HepG2 (cell line): ENCODE results near the gene KRCC1. TPM values are rescaled to one million over a fixed set of nuclear protein-coding genes. Genes with fewer than 3 reads are reported as not detected.

Experiments
- ATAC-seq: fragments of 200-7000 bp; cut with Tn5 transposase; 3 replicates; pipeline ENCODE4 v1.9.1; 2020; ENCODE audit warnings: mild to moderate bottlenecking, moderate library complexity
- BruUV-seq: library from RNA; stranded (reverse); fragments of 400-500 nt; replicated peaks from 2 replicates; lab custom pipeline; 2021; lab: Mats Ljungman, UMichigan
- CTCF ChIA-PET: fragments of 300-600 bp; formaldehyde crosslinking; extraction: SDS; loops from one replicate; lab custom pipeline; 2021; ENCODE audit warnings: low total read pairs, inconsistent platforms, low intra/inter-chr PET ratio; lab: Yijun Ruan, JAX
- POLR2A ChIA-PET: fragments of 350-600 bp; sonication (Branson Sonifier 250); formaldehyde crosslinking; loops from one replicate; lab custom pipeline; 2020; ENCODE audit warnings: antibody characterized with exemption, inconsistent platforms; lab: Yijun Ruan, JAX
- DNase-seq: peaks from one replicate; pipeline ENCODE4 v3.0.0-alpha.2; 2015; ENCODE audit warnings: low spot score
- FAIRE-seq: peaks from 3 replicates; lab custom pipeline; 2011; peaks lifted over from hg19 to GRCh38; lab: Jason Lieb, UNC
- H2AFZ ChIP-seq: one replicate; pipeline ENCODE4 v1.6.1; 2011; ENCODE audit warnings: low read length, inconsistent platforms
- H3K27ac ChIP-seq: fragments of 300-600 bp; 3 replicates; pipeline ENCODE4 v1.8.0; 2011; ENCODE audit warnings: mixed run types, mild to moderate bottlenecking, mixed read lengths, low read length, inconsistent platforms; ENCODE audit not compliant: insufficient read depth; ENCODE audit errors: extremely low read length
- H3K27me3 ChIP-seq, 2 experiments: fragments of 200-600 bp in 1 of 2; 2 replicates in 1 of 2; 3 replicates in 1 of 2; pipeline versions ENCODE4 v1.6.0 to v1.8.0; 2011; ENCODE audit warnings: low read length in 2 of 2, mild to moderate bottlenecking in 2 of 2, moderate library complexity in 2 of 2, inconsistent platforms in 1 of 2; ENCODE audit not compliant: insufficient read depth in 2 of 2, control insufficient read depth in 1 of 2
- H3K36me3 ChIP-seq, 2 experiments: fragments of 200-600 bp in 1 of 2; replicated peaks in 1 of 2; 2 replicates in 1 of 2; 3 replicates in 1 of 2; pipeline versions ENCODE4 v1.5.1 to v1.8.0; 2011; ENCODE audit warnings: low read length in 2 of 2, inconsistent platforms in 1 of 2; ENCODE audit not compliant: insufficient read depth in 2 of 2, control insufficient read depth in 1 of 2
- H3K4me1 ChIP-seq: 2 replicates; pipeline ENCODE4 v1.5.1; 2012; ENCODE audit warnings: low read length, inconsistent platforms; ENCODE audit not compliant: insufficient read depth
- H3K4me2 ChIP-seq: 2 replicates; pipeline ENCODE4 v1.6.0; 2011; ENCODE audit warnings: low read depth, low read length, inconsistent platforms
- H3K4me3 ChIP-seq, 3 experiments: fragments of 200-600 bp in 1 of 3; sonication (generic), shearing (Covaris generic) in 1 of 3; replicated peaks in 1 of 3; 2 replicates each; pipeline ENCODE4 v1.5.1; 2011 to 2016; ENCODE audit warnings: low read length in 3 of 3, inconsistent platforms in 2 of 3, low read depth in 2 of 3, mild to moderate bottlenecking in 2 of 3, control low read depth in 1 of 3, mixed read lengths in 1 of 3; ENCODE audit not compliant: insufficient read depth in 1 of 3
- H3K79me2 ChIP-seq: one replicate; pipeline ENCODE4 v1.6.1; 2011; ENCODE audit warnings: low read length, inconsistent platforms; ENCODE audit not compliant: insufficient read depth
- H3K9ac ChIP-seq: 2 replicates; pipeline ENCODE4 v1.6.0; 2011; ENCODE audit warnings: mild to moderate bottlenecking, low read depth, low read length, inconsistent platforms; ENCODE audit not compliant: insufficient read depth
- H3K9me3 ChIP-seq: 2 replicates; pipeline ENCODE4 v1.5.1; 2012; ENCODE audit warnings: mild to moderate bottlenecking, low read length
- H4K20me1 ChIP-seq: 2 replicates; pipeline ENCODE4 v1.6.0; 2011; ENCODE audit warnings: inconsistent platforms, mild to moderate bottlenecking, low read length, moderate library complexity; ENCODE audit not compliant: insufficient read depth
- HNRNPL ChIP-seq: fragments of 200-400 bp; formaldehyde crosslinking; IDR thresholded peaks from 2 replicates; pipeline ENCODE4 v1.6.1; 2017; ENCODE audit warnings: mild to moderate bottlenecking, low read depth, low read length
- MEF2D ChIP-seq: sonication (generic); formaldehyde crosslinking; IDR thresholded peaks from 2 replicates; pipeline ENCODE4 v1.5.1; 2020; ENCODE audit warnings: mild to moderate bottlenecking, missing genetic modification reagents
- PITX1 ChIP-seq: sonication (generic); formaldehyde crosslinking; IDR thresholded peaks from 2 replicates; pipeline ENCODE4 v1.5.1; 2020; ENCODE audit warnings: mild to moderate bottlenecking, missing genetic modification reagents
- REPIN1 ChIP-seq: sonication (generic); formaldehyde crosslinking; IDR thresholded peaks from 2 replicates; pipeline ENCODE4 v1.8.0; 2022; ENCODE audit warnings: missing genetic modification reagents, low read depth, mild to moderate bottlenecking, borderline replicate concordance
- XBP1 ChIP-seq: sonication (generic); formaldehyde crosslinking; IDR thresholded peaks from 2 replicates; pipeline ENCODE4 v1.5.0; 2020; ENCODE audit warnings: missing genetic modification reagents
- ZBTB38 ChIP-seq: sonication (generic); formaldehyde crosslinking; IDR thresholded peaks from 2 replicates; pipeline ENCODE4 v1.5.1; 2020; ENCODE audit warnings: mild to moderate bottlenecking, missing genetic modification reagents
- ZFX ChIP-seq: sonication (generic); formaldehyde crosslinking; IDR thresholded peaks from 2 replicates; pipeline ENCODE4 v1.4.0; 2020; ENCODE audit warnings: mild to moderate bottlenecking, low read depth, missing genetic modification reagents, moderate library complexity
- ZMYM3 ChIP-seq: sonication (generic); formaldehyde crosslinking; IDR thresholded peaks from 2 replicates; pipeline ENCODE4 v1.5.1; 2020; ENCODE audit warnings: mild to moderate bottlenecking, missing genetic modification reagents
- ZNF224 ChIP-seq: sonication (generic); formaldehyde crosslinking; IDR thresholded peaks from 2 replicates; pipeline ENCODE4 v1.5.0; 2020; ENCODE audit warnings: mild to moderate bottlenecking, missing genetic modification reagents
- ZNF263 ChIP-seq: sonication (generic); formaldehyde crosslinking; IDR thresholded peaks from 2 replicates; pipeline ENCODE4 v1.4.0; 2020; ENCODE audit warnings: missing genetic modification reagents
- ZNF30 ChIP-seq: sonication (generic); formaldehyde crosslinking; IDR thresholded peaks from 2 replicates; pipeline ENCODE4 v1.5.0; 2020; ENCODE audit warnings: mild to moderate bottlenecking, missing genetic modification reagents
- ZNF329 ChIP-seq: sonication (generic); formaldehyde crosslinking; IDR thresholded peaks from 2 replicates; pipeline ENCODE4 v1.9.0; 2021; ENCODE audit warnings: low read depth, mild to moderate bottlenecking, missing genetic modification reagents
- ZNF660 ChIP-seq: sonication (generic); formaldehyde crosslinking; IDR thresholded peaks from 2 replicates; pipeline ENCODE4 v1.5.1; 2020; ENCODE audit warnings: mild to moderate bottlenecking, low read depth, missing genetic modification reagents, borderline replicate concordance
- ZNF782 ChIP-seq: sonication (generic); formaldehyde crosslinking; IDR thresholded peaks from 2 replicates; pipeline ENCODE4 v1.4.0; 2020; ENCODE audit warnings: missing genetic modification reagents, mild to moderate bottlenecking, borderline replicate concordance
- WGBS: methylation state at CpG from one replicate; pipeline ENCODE4 v1.1.6; 2017; ENCODE audit warnings: low lambda C conversion rate; 5-methylcytosine and 5-hydroxymethylcytosine counted together
- in situ Hi-C: cut with HindIII; loops from 2 replicates; pipeline ENCODE4 v1.10.0; 2017; ENCODE audit warnings: low pct_unique_long_range_greater_than_20kb; ENCODE audit not compliant: extremely low pct_ligation_motif_present
- intact Hi-C: fragments of 100-400 bp; cut with micrococcal nuclease; formaldehyde crosslinking; loops from one replicate; pipeline ENCODE4 v1.10.0; 2022; ENCODE audit not compliant: unreplicated experiment
- polyA plus RNA-seq, 8 experiments: library from polyadenylated mRNA; depleted of rRNA in 3 of 8; stranded (reverse) in 7 of 8; unstranded in 1 of 8; fragments of >200 nt; fragmentation: Illumina TruSeq in 4 of 8; extraction: Trizol in 4 of 8; gene quantifications; 2 replicates each; pipeline versions ENCODE4 v1.2.1 to v1.2.3, GENCODE V29; 2011 to 2016; ENCODE audit warnings: low read depth in 4 of 8, missing spikeins in 1 of 8, mixed read lengths in 1 of 8; ENCODE audit not compliant: insufficient read depth in 1 of 8
- total RNA-seq, 5 experiments: library from RNA; depleted of rRNA; stranded (reverse); fragments of >200 nt; fragmentation: Illumina TruSeq; extraction: Trizol; gene quantifications; 2 replicates each; pipeline ENCODE4 v1.2.3, GENCODE V29; 2016; ENCODE audit warnings: low read depth in 1 of 5
- TF ChIP-seq, protein P1 (sequence below): IDR thresholded peaks from 2 replicates; pipeline ENCODE4 v1.6.1; 2016; ENCODE audit warnings: low read depth, borderline replicate concordance
- TF ChIP-seq, protein P2 (sequence below): IDR thresholded peaks from 2 replicates; pipeline ENCODE4 v1.6.1; 2016; ENCODE audit warnings: low read depth, control low read depth
- TF ChIP-seq, protein P3 (sequence below): IDR thresholded peaks from 2 replicates; pipeline ENCODE4 v1.6.1; 2016; ENCODE audit warnings: control low read depth
- TF ChIP-seq, protein P4 (sequence below): sonication (generic); formaldehyde crosslinking; IDR thresholded peaks from 2 replicates; pipeline ENCODE4 v1.8.0; 2023; ENCODE audit warnings: mild to moderate bottlenecking, missing genetic modification reagents
- TF ChIP-seq, protein P5 (sequence below): sonication (generic); formaldehyde crosslinking; IDR thresholded peaks from 2 replicates; pipeline ENCODE4 v1.5.0; 2020; ENCODE audit warnings: missing genetic modification reagents, mild to moderate bottlenecking, borderline replicate concordance

The KRCC1 gene
- total and polyA plus RNA-seq, 2 of the 13 experiments (the other 11 are each of a cell fraction or from before 2014, with no cell fraction given) = 6.5 to 7.7 TPM

DNA sequence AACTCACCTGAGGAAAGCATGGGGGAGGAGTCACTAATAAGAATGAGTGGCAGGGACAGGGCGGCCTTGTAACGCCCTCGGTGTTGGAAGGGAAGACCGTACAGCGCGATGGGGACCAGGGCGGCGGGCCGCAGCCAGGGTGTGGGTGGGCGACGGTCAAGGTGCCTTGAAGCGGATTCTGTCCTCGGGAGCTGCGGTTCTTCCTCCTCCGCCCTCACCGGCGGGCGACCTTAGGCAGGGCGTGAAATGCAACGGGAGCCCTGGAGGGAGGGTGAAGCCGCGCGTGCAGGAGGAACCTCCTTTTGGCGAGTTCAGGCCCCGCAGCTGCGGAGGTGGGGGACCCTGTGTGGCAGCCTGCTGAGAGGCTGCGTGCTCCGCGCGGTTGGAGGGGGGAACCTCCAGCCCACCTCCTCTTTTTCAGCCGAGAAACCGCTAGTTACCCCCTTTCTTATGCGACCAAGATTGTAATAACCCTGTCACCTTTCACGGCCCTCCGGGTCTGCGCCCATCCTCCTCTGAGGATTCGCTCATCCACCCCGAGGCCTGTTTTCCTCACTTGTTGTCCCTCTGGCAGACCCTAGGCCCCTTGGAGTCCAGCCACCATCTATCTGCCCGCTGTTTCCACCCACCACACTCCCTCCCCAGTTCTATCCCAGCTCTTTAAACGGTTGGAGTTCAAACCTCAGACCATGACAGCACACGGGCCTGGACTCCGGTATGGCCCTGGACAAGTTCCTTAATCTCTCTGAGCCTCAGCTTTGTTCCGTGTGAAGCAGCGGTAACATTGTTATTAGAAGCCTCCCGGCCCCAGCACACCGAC lies 38.4 kb downstream of the KRCC1 start:
- BruUV-seq = TSS peak; percentile 67
- DNase-seq (peak; percentile 75), FAIRE-seq (no peak), ATAC-seq (peak; percentile 82)
- CTCF ChIA-PET = no interaction called here
- under 1% methylated on average over 41 of the region's 46 CpGs for WGBS
- Histone ChIP-seq H2AFZ (peak overlapping the region; percentile 68), H3K4me3 (peak overlapping the region; percentile 77 to 91 (median 77)), H3K79me2 (no peaks in the 10 kb centered on the region), H3K4me2 (peak overlapping the region; percentile 95), H4K20me1 (no peaks in the 10 kb centered on the region), H3K27ac (peak overlapping the region; percentile 96), H3K36me3 (no peaks in the 10 kb centered on the region), H3K9ac (peak overlapping the region; percentile 93), H3K27me3 (no peaks in the 10 kb centered on the region; a peak in 1 of 5 replicates), H3K9me3 (no peaks in the 10 kb centered on the region), H3K4me1 (peaks cover 35% of the 10 kb centered on the region)
- in situ Hi-C loops (no loop called here), intact Hi-C loops (loop anchor here (1.0 to 5.0 kb wide), 3 partner anchors 37 to 143 kb away; partner anchors contain the start of gene FABP1)
- POLR2A ChIA-PET = interaction anchor here (0.8 to 4.1 kb wide), 13 partner anchors 11 to 1576 kb away, joined by 3 to 35 read pairs (median 13); partner anchors contain the start of genes FABP1 and KDM3A
- 0 out of 2 replicates have a peak, but pooled peaks have one; percentile 38 for TF ChIP-seq ZNF329 (CRISPR knock-in tag)
- no peak for TF ChIP-seq ZNF30 (CRISPR knock-in tag)
- TF ChIP-seq ZNF782 = peak; percentile 88; the same call in 1 of the 2 replicates
- peak; percentile 49; the same call in 1 of the 2 replicates for TF ChIP-seq XBP1 (CRISPR knock-in tag)
- TF ChIP-seq ZFX (CRISPR knock-in tag) = peak; percentile 93
- TF ChIP-seq, protein P1, sequence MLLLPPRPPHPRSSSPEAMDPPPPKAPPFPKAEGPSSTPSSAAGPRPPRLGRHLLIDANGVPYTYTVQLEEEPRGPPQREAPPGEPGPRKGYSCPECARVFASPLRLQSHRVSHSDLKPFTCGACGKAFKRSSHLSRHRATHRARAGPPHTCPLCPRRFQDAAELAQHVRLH (CRISPR knock-in tag) = peak; percentile 3; the same call in 1 of the 2 replicates
- TF ChIP-seq HNRNPL = no peak
- TF ChIP-seq, protein P2, sequence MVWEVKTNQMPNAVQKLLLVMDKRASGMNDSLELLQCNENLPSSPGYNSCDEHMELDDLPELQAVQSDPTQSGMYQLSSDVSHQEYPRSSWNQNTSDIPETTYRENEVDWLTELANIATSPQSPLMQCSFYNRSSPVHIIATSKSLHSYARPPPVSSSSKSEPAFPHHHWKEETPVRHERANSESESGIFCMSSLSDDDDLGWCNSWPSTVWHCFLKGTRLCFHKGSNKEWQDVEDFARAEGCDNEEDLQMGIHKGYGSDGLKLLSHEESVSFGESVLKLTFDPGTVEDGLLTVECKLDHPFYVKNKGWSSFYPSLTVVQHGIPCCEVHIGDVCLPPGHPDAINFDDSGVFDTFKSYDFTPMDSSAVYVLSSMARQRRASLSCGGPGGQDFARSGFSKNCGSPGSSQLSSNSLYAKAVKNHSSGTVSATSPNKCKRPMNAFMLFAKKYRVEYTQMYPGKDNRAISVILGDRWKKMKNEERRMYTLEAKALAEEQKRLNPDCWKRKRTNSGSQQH (CRISPR knock-in tag) = 0 out of 2 replicates have a peak, but pooled peaks have one; percentile 16
- TF ChIP-seq, protein P3, sequence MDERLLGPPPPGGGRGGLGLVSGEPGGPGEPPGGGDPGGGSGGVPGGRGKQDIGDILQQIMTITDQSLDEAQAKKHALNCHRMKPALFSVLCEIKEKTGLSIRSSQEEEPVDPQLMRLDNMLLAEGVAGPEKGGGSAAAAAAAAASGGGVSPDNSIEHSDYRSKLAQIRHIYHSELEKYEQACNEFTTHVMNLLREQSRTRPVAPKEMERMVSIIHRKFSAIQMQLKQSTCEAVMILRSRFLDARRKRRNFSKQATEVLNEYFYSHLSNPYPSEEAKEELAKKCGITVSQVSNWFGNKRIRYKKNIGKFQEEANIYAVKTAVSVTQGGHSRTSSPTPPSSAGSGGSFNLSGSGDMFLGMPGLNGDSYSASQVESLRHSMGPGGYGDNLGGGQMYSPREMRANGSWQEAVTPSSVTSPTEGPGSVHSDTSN (CRISPR knock-in tag) = peak; percentile 86
- TF ChIP-seq ZNF224 (CRISPR knock-in tag) = 0 out of 2 replicates have a peak, but pooled peaks have one; percentile 61
- 0 out of 2 replicates have a peak, but pooled peaks have one; percentile 21 for TF ChIP-seq REPIN1 (CRISPR knock-in tag)
- peak; percentile 65 for TF ChIP-seq PITX1 (CRISPR knock-in tag)
- TF ChIP-seq, protein P4, sequence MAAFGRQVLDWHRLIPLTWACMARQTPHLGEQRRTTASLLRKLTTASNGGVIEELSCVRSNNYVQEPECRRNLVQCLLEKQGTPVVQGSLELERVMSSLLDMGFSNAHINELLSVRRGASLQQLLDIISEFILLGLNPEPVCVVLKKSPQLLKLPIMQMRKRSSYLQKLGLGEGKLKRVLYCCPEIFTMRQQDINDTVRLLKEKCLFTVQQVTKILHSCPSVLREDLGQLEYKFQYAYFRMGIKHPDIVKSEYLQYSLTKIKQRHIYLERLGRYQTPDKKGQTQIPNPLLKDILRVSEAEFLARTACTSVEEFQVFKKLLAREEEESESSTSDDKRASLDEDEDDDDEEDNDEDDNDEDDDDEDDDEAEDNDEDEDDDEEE (CRISPR knock-in tag) = peak; percentile 18; the same call in 1 of the 2 replicates
- no peak for TF ChIP-seq ZNF660 (CRISPR knock-in tag)
- TF ChIP-seq ZMYM3 = 0 out of 2 replicates have a peak, but pooled peaks have one; percentile 46
- TF ChIP-seq, protein P5, sequence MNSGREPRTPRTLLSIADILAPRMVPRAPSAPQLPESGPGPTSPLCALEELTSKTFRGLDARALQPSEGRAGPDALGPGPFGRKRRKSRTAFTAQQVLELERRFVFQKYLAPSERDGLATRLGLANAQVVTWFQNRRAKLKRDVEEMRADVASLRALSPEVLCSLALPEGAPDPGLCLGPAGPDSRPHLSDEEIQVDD = 0 out of 2 replicates have a peak, but pooled peaks have one; percentile 48
- 0 out of 2 replicates have a peak, but pooled peaks have one; percentile 51 for TF ChIP-seq ZBTB38 (CRISPR knock-in tag)
- TF ChIP-seq MEF2D (CRISPR knock-in tag) = peak; percentile 66; the same call in 1 of the 2 replicates
- TF ChIP-seq ZNF263 = peak; percentile 40; the same call in 1 of the 2 replicates
